Kidney capillary endothelial cell (primary cell): ENCODE data around the gene ZNF778.

Experiments used
- DNase-seq: peaks from one replicate; pipeline ENCODE4 v3.0.0-alpha.2; 2018; ENCODE audit warnings: low spot score

ZNF778 gene

GRCh38 chr16:89194340-89195311, 22.9 kb upstream of the ZNF778 start:
- DNase-seq = no peak

GRCh38 chr16:89195521-89196171, 21.9 kb upstream of the ZNF778 start:
- DNase-seq = no peak

- DNase-seq = no peak
These were observed 20.4 kb upstream of the ZNF778 start for GRCh38 chr16:89197033-89197632.

- DNase-seq = no peak
These were observed 19.7 kb upstream of the ZNF778 start for GRCh38 chr16:89197633-89198416.

GRCh38 chr16:89198417-89199240, 18.9 kb upstream of the ZNF778 start:
- no peak for DNase-seq

GRCh38 chr16:89199241-89200123, 18.0 kb upstream of the ZNF778 start:
- no peak for DNase-seq

- DNase-seq = no peak
These were observed 17.2 kb upstream of the ZNF778 start, which contains the start of gene SLC22A31 for GRCh38 chr16:89200124-89200849. Gene SLC22A31, minus strand, starts transcription at chr16:89200537. Its CDS starts 36 bp downstream, at chr16:89200501.

GRCh38 chr16:89200850-89201411, 16.6 kb upstream of the ZNF778 start:
- DNase-seq = no peak

GRCh38 chr16:89201439-89202377, 15.8 kb upstream of the ZNF778 start:
- peak; percentile 47 for DNase-seq

- DNase-seq = no peak
These were observed 14.9 kb upstream of the ZNF778 start for GRCh38 chr16:89202422-89203215.

GRCh38 chr16:89207993-89208392, 9.5 kb upstream of the ZNF778 start:
- no peak for DNase-seq

- DNase-seq = no peak
These were observed 7.9 kb upstream of the ZNF778 start for GRCh38 chr16:89209522-89210044.

GRCh38 chr16:89210165-89210903, 7.2 kb upstream of the ZNF778 start:
- no peak for DNase-seq

- no peak for DNase-seq
These were observed 6.5 kb upstream of the ZNF778 start for GRCh38 chr16:89210904-89211515.

GRCh38 chr16:89216315-89217137, 977 bp upstream of the ZNF778 start:
- DNase-seq = peak; percentile 58
